Measurements from ENCODE around the gene TSPOAP1. TPM values are rescaled to one million over a fixed set of nuclear protein-coding genes. Genes with fewer than 3 reads are reported as not detected.

TSPOAP1 gene
- total RNA-seq, 2 experiments from 2014 or later, result 17.8 to 19.5 TPM

DNA sequence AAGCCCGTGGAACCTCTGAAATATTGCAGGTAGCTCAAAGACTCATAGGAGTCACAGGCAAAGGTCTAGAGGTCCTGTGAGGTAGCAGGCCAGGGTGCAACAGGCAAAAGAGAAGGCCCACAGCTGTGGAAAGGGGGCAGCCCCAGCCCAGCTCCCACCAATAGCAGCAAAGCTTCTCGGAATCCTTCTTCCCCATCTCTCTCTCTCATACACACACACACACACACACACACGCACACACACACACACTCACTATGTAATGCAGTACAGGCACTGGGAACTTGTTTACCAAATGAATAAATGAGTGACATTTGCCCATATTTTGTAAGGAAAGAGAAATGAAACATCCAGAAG is 40.2 kb upstream of the TSPOAP1 start:
- H3K4me3 ChIP-seq (ENCODE audit: low read length), result no peak overlapping the region
- ChIA-PET POLR2A (no interaction called here), CTCF (no interaction called here)
- no peaks in the 10 kb centered on the region for H3K4me1 Mint-ChIP-seq (ENCODE audit: low read depth)
- DNase-seq, result no peak
- intact Hi-C loops (cut with DNase I, micrococcal nuclease), result no loop called here
- TF ChIP-seq, protein P1, sequence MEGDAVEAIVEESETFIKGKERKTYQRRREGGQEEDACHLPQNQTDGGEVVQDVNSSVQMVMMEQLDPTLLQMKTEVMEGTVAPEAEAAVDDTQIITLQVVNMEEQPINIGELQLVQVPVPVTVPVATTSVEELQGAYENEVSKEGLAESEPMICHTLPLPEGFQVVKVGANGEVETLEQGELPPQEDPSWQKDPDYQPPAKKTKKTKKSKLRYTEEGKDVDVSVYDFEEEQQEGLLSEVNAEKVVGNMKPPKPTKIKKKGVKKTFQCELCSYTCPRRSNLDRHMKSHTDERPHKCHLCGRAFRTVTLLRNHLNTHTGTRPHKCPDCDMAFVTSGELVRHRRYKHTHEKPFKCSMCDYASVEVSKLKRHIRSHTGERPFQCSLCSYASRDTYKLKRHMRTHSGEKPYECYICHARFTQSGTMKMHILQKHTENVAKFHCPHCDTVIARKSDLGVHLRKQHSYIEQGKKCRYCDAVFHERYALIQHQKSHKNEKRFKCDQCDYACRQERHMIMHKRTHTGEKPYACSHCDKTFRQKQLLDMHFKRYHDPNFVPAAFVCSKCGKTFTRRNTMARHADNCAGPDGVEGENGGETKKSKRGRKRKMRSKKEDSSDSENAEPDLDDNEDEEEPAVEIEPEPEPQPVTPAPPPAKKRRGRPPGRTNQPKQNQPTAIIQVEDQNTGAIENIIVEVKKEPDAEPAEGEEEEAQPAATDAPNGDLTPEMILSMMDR (IDR thresholded peaks at IDR 0.05), result no peak
- H3K27ac Mint-ChIP-seq, result no peak overlapping the region
- no peaks in the 10 kb centered on the region for H3K27me3 ChIP-seq (ENCODE audit: control insufficient read depth in 1 of 2, insufficient read depth in 2 of 2, low read length in 2 of 2)
- no peaks in the 10 kb centered on the region for H3K4me1 ChIP-seq (ENCODE audit: insufficient read depth, low read length)
- no peaks in the 10 kb centered on the region for H3K36me3 Mint-ChIP-seq (ENCODE audit: low read depth)
- H3K27ac ChIP-seq (ENCODE audit: low read depth in 1 of 2, low read length in 2 of 2), result no peak overlapping the region
- no peaks in the 10 kb centered on the region for H3K9me3 ChIP-seq (ENCODE audit: control insufficient read depth in 1 of 2, insufficient read depth in 1 of 2, low read length in 2 of 2)
- H3K27me3 Mint-ChIP-seq, result no peaks in the 10 kb centered on the region
- no peak overlapping the region for H3K4me3 Mint-ChIP-seq
- no peaks in the 10 kb centered on the region for H3K36me3 ChIP-seq (ENCODE audit: insufficient read depth, low read length)
- ATAC-seq (ENCODE audit: poor library complexity), result no peak
- no peaks in the 10 kb centered on the region for H3K9me3 Mint-ChIP-seq

DNA sequence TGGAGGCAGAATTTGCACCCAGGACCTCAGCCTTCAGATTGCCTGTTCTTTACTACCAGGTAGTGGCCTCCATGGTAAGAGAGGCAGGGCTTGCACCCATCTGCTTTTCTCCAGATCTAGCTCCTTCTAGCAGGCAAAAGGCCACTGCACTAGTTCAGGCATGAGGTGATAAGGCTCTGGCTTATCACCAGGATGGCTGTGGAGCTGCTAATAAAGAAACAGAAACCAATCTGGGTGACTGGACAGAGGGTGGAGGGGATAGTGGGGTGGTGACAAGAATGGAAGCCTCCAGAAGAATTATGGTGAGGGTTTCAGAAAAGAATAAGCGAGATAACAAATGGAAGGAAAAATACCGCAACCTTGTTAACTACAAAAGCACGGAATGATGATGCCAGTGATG is 38.9 kb upstream of the TSPOAP1 start:
- no peaks in the 10 kb centered on the region for H3K27me3 Mint-ChIP-seq
- no peaks in the 10 kb centered on the region for H3K36me3 Mint-ChIP-seq (ENCODE audit: low read depth)

DNA sequence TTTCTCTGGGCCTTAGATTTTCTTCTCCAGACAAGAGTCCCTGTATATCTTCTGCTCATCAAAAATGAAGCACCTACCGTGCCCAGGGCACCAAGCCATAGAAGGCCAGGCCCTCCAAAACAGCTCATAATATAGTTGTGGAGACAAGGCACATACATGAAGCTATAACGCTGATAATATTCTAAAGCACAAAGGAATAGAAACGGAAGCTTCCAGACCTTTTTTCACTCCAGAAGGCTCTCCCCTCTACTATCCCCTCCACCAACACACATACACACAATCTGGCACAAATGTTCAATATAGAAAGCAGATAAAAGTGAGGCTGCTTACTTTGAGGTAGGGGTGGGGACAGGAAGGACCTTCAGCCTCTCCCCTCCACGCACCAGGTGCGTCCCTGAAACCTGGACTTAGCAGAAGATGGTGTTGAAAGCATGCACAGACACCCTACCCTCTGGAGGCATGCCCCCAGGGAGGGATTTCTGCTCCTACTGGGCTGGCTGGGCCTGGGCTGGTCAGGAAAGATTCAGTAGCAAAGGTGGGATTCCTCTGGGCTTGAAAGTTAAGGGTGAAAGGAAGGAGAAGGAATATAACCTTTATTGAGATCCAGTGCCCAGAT is 37.5 kb upstream of the TSPOAP1 start:
- intact Hi-C loops (cut with DNase I, micrococcal nuclease), result no loop called here
- H3K4me3 Mint-ChIP-seq, result no peak overlapping the region
- no peak overlapping the region for H3K4me3 ChIP-seq (ENCODE audit: low read length)
- no peaks in the 10 kb centered on the region for H3K36me3 Mint-ChIP-seq (ENCODE audit: low read depth)
- no peaks in the 10 kb centered on the region for H3K4me1 Mint-ChIP-seq (ENCODE audit: low read depth)
- H3K36me3 ChIP-seq (ENCODE audit: insufficient read depth, low read length), result peaks cover 3% of the 10 kb centered on the region
- no peaks in the 10 kb centered on the region for H3K27me3 Mint-ChIP-seq
- ATAC-seq (ENCODE audit: poor library complexity), result no peak
- H3K27me3 ChIP-seq (ENCODE audit: control insufficient read depth in 1 of 2, insufficient read depth in 2 of 2, low read length in 2 of 2), result no peaks in the 10 kb centered on the region
- no peaks in the 10 kb centered on the region for H3K4me1 ChIP-seq (ENCODE audit: insufficient read depth, low read length)
- DNase-seq, result no peak
- no peaks in the 10 kb centered on the region for H3K9me3 ChIP-seq (ENCODE audit: control insufficient read depth in 1 of 2, insufficient read depth in 1 of 2, low read length in 2 of 2)
- H3K27ac Mint-ChIP-seq, result no peak overlapping the region
- TF ChIP-seq, protein P1 (IDR thresholded peaks at IDR 0.05), result no peak
- ChIA-PET POLR2A (interaction anchor here (1.3 kb wide), 1 partner anchor 11 kb away, joined by 4 read pairs; no protein-coding TSS in a partner anchor), CTCF (interaction anchor here (0.7 to 1.7 kb wide), 2 partner anchors 14 to 52 kb away, joined by 3 read pairs; no protein-coding TSS in a partner anchor)
- no peaks in the 10 kb centered on the region for H3K9me3 Mint-ChIP-seq
- no peak overlapping the region for H3K27ac ChIP-seq (ENCODE audit: low read depth in 1 of 2, low read length in 2 of 2)

More for the DNA sequence above, 38.9 kb upstream of the TSPOAP1 start:
- DNase-seq (no peak), ATAC-seq (ENCODE audit: poor library complexity) (no peak)
- TF ChIP-seq, protein P1 (IDR thresholded peaks at IDR 0.05), result no peak
- Histone ChIP-seq H3K36me3 (ENCODE audit: insufficient read depth, low read length) (no peaks in the 10 kb centered on the region), H3K9me3 (ENCODE audit: control insufficient read depth in 1 of 2, insufficient read depth in 1 of 2, low read length in 2 of 2) (no peaks in the 10 kb centered on the region), H3K4me1 (ENCODE audit: insufficient read depth, low read length) (no peaks in the 10 kb centered on the region), H3K27me3 (ENCODE audit: control insufficient read depth in 1 of 2, insufficient read depth in 2 of 2, low read length in 2 of 2) (no peaks in the 10 kb centered on the region), H3K4me3 (ENCODE audit: low read length) (no peak overlapping the region), H3K27ac (ENCODE audit: low read depth in 1 of 2, low read length in 2 of 2) (no peak overlapping the region)
- Mint-ChIP-seq H3K27ac (no peak overlapping the region), H3K4me3 (no peak overlapping the region), H3K4me1 (ENCODE audit: low read depth) (no peaks in the 10 kb centered on the region), H3K9me3 (no peaks in the 10 kb centered on the region)
- ChIA-PET CTCF (interaction anchor here (0.7 to 1.7 kb wide), 2 partner anchors 27 to 50 kb away, joined by 3 read pairs; no protein-coding TSS in a partner anchor), POLR2A (no interaction called here)
- intact Hi-C loops (cut with DNase I, micrococcal nuclease), result no loop called here
